H7 (cell line): ENCODE measurements around the gene FCAR. TPM values are rescaled to one million over a fixed set of nuclear protein-coding genes. Genes with fewer than 3 reads are reported as not detected.
"Not testable (repeated sequence)": the region's sequence is repeated elsewhere in the genome, so short reads cannot be mapped to it uniquely, and the experiment has no call there.

Experiments
- DNase-seq: peaks from one replicate; pipeline ENCODE4 v3.0.0; 2012
- H3K27me3 ChIP-seq: 2 replicates; pipeline ENCODE4 v1.6.0; 2011; ENCODE audit warnings: mild to moderate bottlenecking, low read length; ENCODE audit not compliant: control insufficient read depth, insufficient read depth
- H3K36me3 ChIP-seq: replicated peaks from 2 replicates; pipeline ENCODE4 v1.5.1; 2011; ENCODE audit warnings: low read length; ENCODE audit not compliant: control insufficient read depth, insufficient read depth
- H3K4me3 ChIP-seq: 2 replicates; pipeline ENCODE4 v1.5.1; 2011; ENCODE audit warnings: low read depth, mild to moderate bottlenecking, control low read depth, low read length, moderate library complexity; ENCODE audit not compliant: insufficient read depth
- total RNA-seq: library from RNA; depleted of rRNA; stranded (reverse); fragments of >200 nt; shearing (Covaris generic); gene quantifications from 2 replicates; pipeline ENCODE4 v1.2.3, GENCODE V29; 2014; rRNA removed

The FCAR gene
- total RNA-seq: not detected in 2 replicates

GRCh38 chr19:54873990-54874389, at the start of gene FCAR:
TSS of gene FCAR (plus strand) at chr19:54874235. CDS start at chr19:54874290, 55 bp downstream.
- Histone ChIP-seq H3K27me3 (no peaks in the 10 kb centered on the region), H3K4me3 (no peak within 1 kb of the TSS), H3K36me3 (no peaks in the 10 kb centered on the region)
- DNase-seq: no peak

GRCh38 chr19:54824416-54824815, 49.6 kb upstream of the FCAR start:
- DNase-seq, H3K27me3 ChIP-seq, H3K4me3 ChIP-seq: not testable (repeated sequence)

GRCh38 chr19:54825326-54825725, 48.7 kb upstream of the FCAR start:
- DNase-seq, H3K27me3 ChIP-seq, H3K4me3 ChIP-seq, H3K36me3 ChIP-seq: not testable (repeated sequence)

More at GRCh38 chr19:54824416-54824815, 49.6 kb upstream of the FCAR start:
- not testable (repeated sequence) for H3K36me3 ChIP-seq

- not testable (repeated sequence) for H3K36me3 ChIP-seq, H3K27me3 ChIP-seq, DNase-seq, H3K4me3 ChIP-seq
Measured at GRCh38 chr19:54828064-54828463, 46.0 kb upstream of the FCAR start.

GRCh38 chr19:54832496-54832895, 41.5 kb upstream of the FCAR start, which contains the start of gene KIR2DS4:
TSS of gene KIR2DS4 (plus strand) at chr19:54832676.
- not testable (repeated sequence) for H3K36me3 ChIP-seq, H3K27me3 ChIP-seq, H3K4me3 ChIP-seq, DNase-seq

- not testable (repeated sequence) for H3K4me3 ChIP-seq, DNase-seq, H3K36me3 ChIP-seq, H3K27me3 ChIP-seq
Measured at GRCh38 chr19:54835126-54835525, 38.9 kb upstream of the FCAR start.

DNA sequence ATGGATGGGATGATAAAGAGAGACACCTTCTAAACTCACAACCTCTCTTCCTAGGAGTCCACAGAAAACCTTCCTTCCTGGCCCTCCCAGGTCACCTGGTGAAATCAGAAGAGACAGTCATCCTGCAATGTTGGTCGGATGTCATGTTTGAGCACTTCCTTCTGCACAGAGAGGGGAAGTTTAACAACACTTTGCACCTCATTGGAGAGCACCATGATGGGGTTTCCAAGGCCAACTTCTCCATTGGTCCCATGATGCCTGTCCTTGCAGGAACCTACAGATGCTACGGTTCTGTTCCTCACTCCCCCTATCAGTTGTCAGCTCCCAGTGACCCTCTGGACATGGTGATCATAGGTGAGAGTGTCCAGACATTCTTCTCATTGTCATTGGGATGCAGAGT, 36.5 kb upstream of the FCAR start:
- H3K36me3 ChIP-seq, H3K4me3 ChIP-seq, H3K27me3 ChIP-seq, DNase-seq: not testable (repeated sequence)

DNA sequence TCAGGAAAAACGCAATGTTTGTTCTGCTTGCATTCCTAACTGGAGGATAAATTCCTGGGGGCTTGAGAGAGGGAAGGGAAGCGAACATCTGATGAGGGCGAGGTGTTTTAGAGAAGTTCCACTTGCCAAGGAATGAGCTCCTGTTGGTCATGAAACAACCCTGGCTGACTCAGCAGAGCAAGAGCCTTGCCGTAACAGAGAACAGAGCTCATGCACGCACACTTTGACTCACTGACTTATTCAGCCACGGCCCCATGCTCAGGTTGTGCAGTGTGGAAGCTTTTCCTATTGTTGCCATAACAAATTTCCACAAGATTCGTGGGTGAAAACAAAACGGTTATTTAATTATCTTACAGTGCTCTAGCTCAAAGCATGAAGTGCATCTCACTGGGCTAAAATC, 30.9 kb upstream of the FCAR start:
- H3K36me3 ChIP-seq, H3K27me3 ChIP-seq, H3K4me3 ChIP-seq, DNase-seq: not testable (repeated sequence)

DNA sequence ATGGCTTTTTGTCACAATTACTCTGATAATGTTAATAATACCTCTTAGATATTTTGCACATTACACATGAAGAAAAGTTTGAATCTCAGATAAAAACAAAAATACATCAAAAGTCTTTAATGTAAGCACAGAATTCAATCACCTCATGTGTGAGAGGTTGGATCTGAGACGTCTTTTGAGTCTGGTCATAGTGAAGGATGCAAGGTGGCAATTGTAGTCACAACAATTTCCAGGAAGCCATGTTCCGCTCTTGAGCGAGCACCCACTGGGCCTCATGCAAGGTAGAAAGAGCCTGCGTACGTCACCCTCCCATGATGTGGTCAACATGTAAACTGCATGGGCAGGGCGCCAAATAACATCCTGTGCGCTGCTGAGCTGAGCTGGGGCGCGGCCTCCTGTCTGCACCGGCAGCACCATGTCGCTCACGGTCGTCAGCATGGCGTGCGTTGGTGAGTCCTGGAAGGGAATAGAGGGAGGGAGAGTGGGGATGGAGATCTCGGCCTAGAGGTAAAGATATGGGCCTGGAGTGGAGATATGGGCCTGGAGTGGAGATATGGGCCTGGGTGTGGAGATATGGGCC, 23.9 kb upstream of the FCAR start, which contains the start of gene KIR3DL2:
TSS of gene KIR3DL2 (plus strand) at position 383 of the 580 bp plus-strand sequence. CDS start at position 416, 33 bp downstream.
- H3K36me3 ChIP-seq, H3K4me3 ChIP-seq, DNase-seq, H3K27me3 ChIP-seq: not testable (repeated sequence)

GRCh38 chr19:54850930-54851329, 23.1 kb upstream of the FCAR start:
- no peaks in the 10 kb centered on the region for H3K27me3 ChIP-seq
- H3K4me3 ChIP-seq: no peak overlapping the region
- DNase-seq: no peak
- H3K36me3 ChIP-seq: no peaks in the 10 kb centered on the region

DNA sequence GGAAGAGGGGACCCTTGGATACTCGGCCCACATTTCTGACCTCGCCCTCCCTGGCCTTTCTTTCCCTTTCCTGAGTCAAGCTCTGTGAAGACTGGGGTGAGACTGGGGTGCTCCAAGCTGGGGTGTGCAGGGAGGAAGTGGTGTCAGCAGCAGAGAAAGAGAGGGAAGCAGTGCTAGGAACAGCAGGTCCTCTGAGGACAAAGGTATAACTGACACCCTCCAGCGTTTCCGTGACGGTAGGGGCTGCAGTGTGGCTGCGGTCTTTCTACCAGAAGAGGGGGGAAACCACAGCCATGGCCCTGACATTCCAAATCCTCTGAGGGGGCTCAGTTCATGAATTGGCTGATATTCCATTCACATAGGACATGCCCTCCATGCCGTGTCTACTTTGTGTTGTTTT, 22.7 kb upstream of the FCAR start:
- no peaks in the 10 kb centered on the region for H3K27me3 ChIP-seq
- DNase-seq: no peak
- no peaks in the 10 kb centered on the region for H3K36me3 ChIP-seq
- H3K4me3 ChIP-seq: no peak overlapping the region

- not testable (repeated sequence) for H3K36me3 ChIP-seq, DNase-seq
Measured at GRCh38 chr19:54855241-54855640, 18.8 kb upstream of the FCAR start.

GRCh38 chr19:54858476-54858875, 15.6 kb upstream of the FCAR start:
- DNase-seq, H3K4me3 ChIP-seq, H3K36me3 ChIP-seq, H3K27me3 ChIP-seq: not testable (repeated sequence)

More at GRCh38 chr19:54855241-54855640, 18.8 kb upstream of the FCAR start:
- not testable (repeated sequence) for H3K27me3 ChIP-seq, H3K4me3 ChIP-seq

GRCh38 chr19:54859421-54859820, 14.6 kb upstream of the FCAR start:
- H3K4me3 ChIP-seq, H3K36me3 ChIP-seq, H3K27me3 ChIP-seq, DNase-seq: not testable (repeated sequence)

- not testable (repeated sequence) for H3K36me3 ChIP-seq, H3K4me3 ChIP-seq, DNase-seq, H3K27me3 ChIP-seq
Measured at GRCh38 chr19:54863459-54863858, 10.6 kb upstream of the FCAR start.

- no peaks in the 10 kb centered on the region for H3K36me3 ChIP-seq
- no peak for DNase-seq
- H3K4me3 ChIP-seq: no peak overlapping the region
- H3K27me3 ChIP-seq: no peaks in the 10 kb centered on the region
Measured at GRCh38 chr19:54871696-54872095, 2.3 kb upstream of the FCAR start.
